Neural progenitor cell (in vitro differentiated cells): ENCODE data around the gene STYX.

ENCODE experiments used
- CTCF ChIP-seq: fragments of 200-600 bp; sonication (generic); IDR thresholded peaks from 2 replicates; pipeline ENCODE4 v1.5.1; 2017; ENCODE audit warnings: antibody characterized with exemption, mild to moderate bottlenecking
- EZH2 ChIP-seq: fragments of 200-600 bp; sonication (generic); IDR thresholded peaks from 2 replicates; pipeline ENCODE4 v1.6.1; 2017; ENCODE audit warnings: antibody characterized with exemption, mild to moderate bottlenecking, moderate library complexity
- EZH2phosphoT487 ChIP-seq: fragments of 200-600 bp; sonication (generic); IDR thresholded peaks from 2 replicates; pipeline ENCODE4 v1.6.1; 2017; ENCODE audit warnings: antibody characterized with exemption

- TF ChIP-seq CTCF (no peak), EZH2 (no peak), EZH2phosphoT487 (no peak)
Measured at GRCh38 chr14:52802597-52802996, 72.6 kb downstream of the STYX start.
